GM23338 (cell line): ENCODE results near the gene LONRF2. TPM values are rescaled to one million over a fixed set of nuclear protein-coding genes. Genes with fewer than 3 reads are reported as not detected.
A peak's percentile ranks its signal among the peaks of the same experiment; 100 is the strongest.

Experiments used
- ATAC-seq: fragments of 200-7000 bp; cut with Tn5 transposase; 3 replicates; pipeline ENCODE4 v1.9.1; 2020
- DNase-seq: peaks from one replicate; pipeline ENCODE4 v3.0.0-alpha.2; 2015; ENCODE audit warnings: low spot score
- H2AFZ ChIP-seq: fragments of 200-600 bp; sonication (generic); 2 replicates; pipeline ENCODE4 v1.8.0; 2016; ENCODE audit warnings: antibody characterized with exemption, mild to moderate bottlenecking, moderate library complexity
- H3F3A ChIP-seq: fragments of 200-600 bp; sonication (generic); replicated peaks from 2 replicates; pipeline ENCODE4 v1.8.0; 2017; ENCODE audit warnings: antibody characterized with exemption, mixed run types, low read depth
- H3K27ac ChIP-seq: fragments of 200-600 bp; sonication (generic); 2 replicates; pipeline ENCODE4 v1.6.1; 2016; ENCODE audit warnings: low read depth
- H3K27me3 ChIP-seq: fragments of 200-600 bp; sonication (generic); 2 replicates; pipeline ENCODE4 v1.8.0; 2016; ENCODE audit warnings: mild to moderate bottlenecking, mixed run types, moderate library complexity; ENCODE audit not compliant: insufficient read depth
- H3K36me3 ChIP-seq: fragments of 200-600 bp; sonication (generic); 2 replicates; pipeline ENCODE4 v1.8.0; 2016; ENCODE audit warnings: mild to moderate bottlenecking; ENCODE audit not compliant: insufficient read depth
- H3K4me1 ChIP-seq: fragments of 200-600 bp; sonication (generic); 2 replicates; pipeline ENCODE4 v1.8.0; 2016; ENCODE audit warnings: mild to moderate bottlenecking, moderate library complexity; ENCODE audit not compliant: insufficient read depth
- H3K4me2 ChIP-seq: fragments of 200-600 bp; sonication (generic); 2 replicates; pipeline ENCODE4 v1.7.1; 2017; ENCODE audit warnings: mixed run types
- H3K4me3 ChIP-seq: fragments of 200-600 bp; sonication (generic); 2 replicates; pipeline ENCODE4 v1.6.1; 2016; ENCODE audit warnings: mixed run types
- H3K79me2 ChIP-seq: fragments of 200-600 bp; sonication (generic); replicated peaks from 2 replicates; pipeline ENCODE4 v1.8.0; 2017; ENCODE audit warnings: mild to moderate bottlenecking; ENCODE audit not compliant: insufficient read depth
- H3K9me2 ChIP-seq: fragments of 200-600 bp; sonication (generic); 2 replicates; pipeline ENCODE4 v1.8.0; 2017; ENCODE audit not compliant: insufficient read depth
- H4K20me1 ChIP-seq: fragments of 200-600 bp; sonication (generic); replicated peaks from 2 replicates; pipeline ENCODE4 v1.8.0; 2017; ENCODE audit warnings: mild to moderate bottlenecking; ENCODE audit not compliant: insufficient read depth
- H3K27ac Mint-ChIP-seq: 2 replicates; pipeline ENCODE4 v1.8.0; 2020; ENCODE audit warnings: inconsistent platforms, mild to moderate bottlenecking, moderate library complexity, mixed read lengths
- H3K27me3 Mint-ChIP-seq: 3 replicates; pipeline ENCODE4 v1.8.0; 2022; ENCODE audit warnings: low read depth, mild to moderate bottlenecking, moderate library complexity, mixed read lengths, inconsistent platforms; ENCODE audit not compliant: insufficient read depth, poor library complexity
- H3K36me3 Mint-ChIP-seq: 3 replicates; pipeline ENCODE4 v1.8.0; 2021; ENCODE audit warnings: low read depth, mild to moderate bottlenecking, inconsistent platforms, moderate library complexity, mixed read lengths
- H3K4me1 Mint-ChIP-seq: 3 replicates; pipeline ENCODE4 v1.8.0; 2020; ENCODE audit warnings: mild to moderate bottlenecking, inconsistent platforms, mixed read lengths
- H3K4me3 Mint-ChIP-seq: 3 replicates; pipeline ENCODE4 v1.8.0; 2021; ENCODE audit warnings: moderate library complexity, mild to moderate bottlenecking, inconsistent platforms, mixed read lengths
- H3K9me3 Mint-ChIP-seq: 3 replicates; pipeline ENCODE4 v1.8.0; 2020; ENCODE audit warnings: moderate library complexity, mild to moderate bottlenecking, inconsistent platforms, mixed read lengths
- CREB1 ChIP-seq: fragments of 250-450 bp; sonication (Bioruptor Pico); IDR thresholded peaks from 2 replicates; pipeline ENCODE4 v1.5.0; 2020; ENCODE audit warnings: low read depth, mild to moderate bottlenecking, moderate library complexity
- EZH2 ChIP-seq: fragments of 200-600 bp; sonication (generic); IDR thresholded peaks from one replicate; pipeline ENCODE4 v1.8.0; 2017; ENCODE audit warnings: antibody characterized with exemption, mild to moderate bottlenecking, low read depth; ENCODE audit not compliant: unreplicated experiment
- EZH2phosphoT487 ChIP-seq: fragments of 200-600 bp; sonication (generic); IDR thresholded peaks from one replicate; pipeline ENCODE4 v1.8.1; 2018; ENCODE audit warnings: antibody characterized with exemption; ENCODE audit not compliant: unreplicated experiment
- JUNB ChIP-seq: IDR thresholded peaks from one replicate; pipeline ENCODE4 v1.6.1; 2016; ENCODE audit warnings: antibody characterized with exemption; ENCODE audit not compliant: unreplicated experiment
- NANOG ChIP-seq: IDR thresholded peaks from 2 replicates; pipeline ENCODE4 v1.6.1; 2016; ENCODE audit warnings: antibody characterized with exemption, borderline replicate concordance
- POLR2AphosphoS5 ChIP-seq: IDR thresholded peaks from 2 replicates; pipeline ENCODE4 v1.6.1; 2016; ENCODE audit warnings: antibody characterized with exemption, low read depth
- STAT1 ChIP-seq: IDR thresholded peaks from one replicate; pipeline ENCODE4 v1.6.1; 2016; ENCODE audit warnings: antibody characterized with exemption; ENCODE audit not compliant: unreplicated experiment
- ZNF114 ChIP-seq: fragments of 250-450 bp; sonication (Bioruptor Pico); IDR thresholded peaks from 2 replicates; pipeline ENCODE4 v1.5.0; 2020; ENCODE audit warnings: mild to moderate bottlenecking, moderate library complexity
- ZNF331 ChIP-seq: fragments of 250-450 bp; sonication (Bioruptor Pico); IDR thresholded peaks from 2 replicates; pipeline ENCODE4 v1.5.0; 2020; ENCODE audit warnings: low read depth, mild to moderate bottlenecking, moderate library complexity
- polyA plus RNA-seq: library from polyadenylated mRNA; unstranded; fragments of >200 nt; fragmentation: Nextera tagmentation; extraction: Ambion mirVana; gene quantifications from 2 replicates; pipeline ENCODE4 v1.2.1, GENCODE V29; 2016
- total RNA-seq: library from RNA; depleted of rRNA; stranded (reverse); fragments of >200 nt; shearing (Covaris generic); gene quantifications from 2 replicates; pipeline ENCODE4 v1.2.3, GENCODE V29; 2014
- TF ChIP-seq, protein P1 (sequence below): IDR thresholded peaks from one replicate; pipeline ENCODE4 v1.6.1; 2018; ENCODE audit warnings: antibody characterized with exemption; ENCODE audit not compliant: unreplicated experiment
- TF ChIP-seq, protein P2 (sequence below): IDR thresholded peaks from 2 replicates; pipeline ENCODE4 v1.6.1; 2016; ENCODE audit warnings: antibody characterized with exemption
- TF ChIP-seq, protein P3 (sequence below), 2 experiments: fragments of 200-600 bp in 1 of 2; sonication (generic) in 1 of 2; conservative IDR thresholded peaks; 2 replicates each; pipeline versions ENCODE4 v1.5.1 to v1.6.1; 2016 to 2017; ENCODE audit warnings: antibody characterized with exemption in 2 of 2, low read depth in 2 of 2, mild to moderate bottlenecking in 2 of 2, moderate library complexity in 1 of 2
- TF ChIP-seq, protein P4 (sequence below): fragments of 250-450 bp; sonication (Bioruptor Pico); IDR thresholded peaks from 2 replicates; pipeline ENCODE4 v1.5.0; 2020; ENCODE audit warnings: mild to moderate bottlenecking, moderate library complexity

Gene LONRF2
- total and polyA plus RNA-seq, 2 experiments from 2014 or later, result 0.05 to 0.24 TPM

DNA sequence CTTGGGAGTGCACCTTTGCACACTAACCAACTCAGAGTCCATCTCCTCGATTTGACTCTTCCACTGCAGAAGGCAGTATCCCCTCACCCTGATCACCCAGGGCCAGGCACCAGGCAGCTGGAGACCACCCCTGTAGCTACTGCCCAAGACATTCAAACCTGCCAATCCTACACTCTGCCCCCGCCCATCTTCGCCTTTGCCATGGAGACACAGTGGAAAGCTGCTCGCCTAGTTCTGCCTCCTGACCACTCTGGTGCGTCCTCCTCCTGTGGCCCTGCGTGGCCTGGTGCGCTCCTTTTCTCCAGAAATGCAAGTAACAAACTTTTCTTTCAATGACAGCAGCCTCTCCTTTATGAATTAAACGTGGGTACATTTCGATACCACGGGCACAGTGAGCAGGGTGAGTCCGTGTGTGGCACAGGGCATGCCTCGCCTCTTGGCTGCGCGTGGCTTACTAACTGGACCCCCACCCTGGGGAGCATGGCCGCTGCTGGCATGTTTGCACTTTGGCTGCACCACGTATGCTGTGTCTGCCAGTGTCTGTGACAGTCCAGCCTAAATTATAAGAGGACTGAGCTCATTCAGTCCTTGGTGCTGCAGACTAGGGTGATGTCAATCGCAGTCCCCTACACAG lies 47.6 kb downstream of the LONRF2 start:
- H3K27ac ChIP-seq, result no peak overlapping the region

More for the DNA sequence above, 47.6 kb downstream of the LONRF2 start:
- Mint-ChIP-seq H3K27me3 (peaks cover 7% of the 10 kb centered on the region), H3K36me3 (no peaks in the 10 kb centered on the region), H3K4me1 (no peaks in the 10 kb centered on the region), H3K4me3 (no peak overlapping the region), H3K27ac (no peak overlapping the region), H3K9me3 (peaks cover 6% of the 10 kb centered on the region)
- Histone ChIP-seq H4K20me1 (no peaks in the 10 kb centered on the region), H3K36me3 (no peaks in the 10 kb centered on the region), H3K4me1 (no peaks in the 10 kb centered on the region; the same call in 1 of the 2 replicates), H2AFZ (no peak overlapping the region; the same call in 1 of the 2 replicates), H3K4me3 (no peak overlapping the region), H3K4me2 (no peak overlapping the region), H3F3A (no peaks in the 10 kb centered on the region), H3K9me2 (peaks cover 7% of the 10 kb centered on the region; the same call in 1 of the 2 replicates), H3K79me2 (no peaks in the 10 kb centered on the region), H3K27me3 (no peaks in the 10 kb centered on the region)
- no peak for TF ChIP-seq ZNF331 (CRISPR knock-in tag)
- TF ChIP-seq, protein P1, sequence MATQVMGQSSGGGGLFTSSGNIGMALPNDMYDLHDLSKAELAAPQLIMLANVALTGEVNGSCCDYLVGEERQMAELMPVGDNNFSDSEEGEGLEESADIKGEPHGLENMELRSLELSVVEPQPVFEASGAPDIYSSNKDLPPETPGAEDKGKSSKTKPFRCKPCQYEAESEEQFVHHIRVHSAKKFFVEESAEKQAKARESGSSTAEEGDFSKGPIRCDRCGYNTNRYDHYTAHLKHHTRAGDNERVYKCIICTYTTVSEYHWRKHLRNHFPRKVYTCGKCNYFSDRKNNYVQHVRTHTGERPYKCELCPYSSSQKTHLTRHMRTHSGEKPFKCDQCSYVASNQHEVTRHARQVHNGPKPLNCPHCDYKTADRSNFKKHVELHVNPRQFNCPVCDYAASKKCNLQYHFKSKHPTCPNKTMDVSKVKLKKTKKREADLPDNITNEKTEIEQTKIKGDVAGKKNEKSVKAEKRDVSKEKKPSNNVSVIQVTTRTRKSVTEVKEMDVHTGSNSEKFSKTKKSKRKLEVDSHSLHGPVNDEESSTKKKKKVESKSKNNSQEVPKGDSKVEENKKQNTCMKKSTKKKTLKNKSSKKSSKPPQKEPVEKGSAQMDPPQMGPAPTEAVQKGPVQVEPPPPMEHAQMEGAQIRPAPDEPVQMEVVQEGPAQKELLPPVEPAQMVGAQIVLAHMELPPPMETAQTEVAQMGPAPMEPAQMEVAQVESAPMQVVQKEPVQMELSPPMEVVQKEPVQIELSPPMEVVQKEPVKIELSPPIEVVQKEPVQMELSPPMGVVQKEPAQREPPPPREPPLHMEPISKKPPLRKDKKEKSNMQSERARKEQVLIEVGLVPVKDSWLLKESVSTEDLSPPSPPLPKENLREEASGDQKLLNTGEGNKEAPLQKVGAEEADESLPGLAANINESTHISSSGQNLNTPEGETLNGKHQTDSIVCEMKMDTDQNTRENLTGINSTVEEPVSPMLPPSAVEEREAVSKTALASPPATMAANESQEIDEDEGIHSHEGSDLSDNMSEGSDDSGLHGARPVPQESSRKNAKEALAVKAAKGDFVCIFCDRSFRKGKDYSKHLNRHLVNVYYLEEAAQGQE, result no peak
- no peak for TF ChIP-seq STAT1
- no peak for TF ChIP-seq ZNF114 (CRISPR knock-in tag)
- TF ChIP-seq CREB1 (CRISPR knock-in tag), result no peak
- TF ChIP-seq, protein P2, sequence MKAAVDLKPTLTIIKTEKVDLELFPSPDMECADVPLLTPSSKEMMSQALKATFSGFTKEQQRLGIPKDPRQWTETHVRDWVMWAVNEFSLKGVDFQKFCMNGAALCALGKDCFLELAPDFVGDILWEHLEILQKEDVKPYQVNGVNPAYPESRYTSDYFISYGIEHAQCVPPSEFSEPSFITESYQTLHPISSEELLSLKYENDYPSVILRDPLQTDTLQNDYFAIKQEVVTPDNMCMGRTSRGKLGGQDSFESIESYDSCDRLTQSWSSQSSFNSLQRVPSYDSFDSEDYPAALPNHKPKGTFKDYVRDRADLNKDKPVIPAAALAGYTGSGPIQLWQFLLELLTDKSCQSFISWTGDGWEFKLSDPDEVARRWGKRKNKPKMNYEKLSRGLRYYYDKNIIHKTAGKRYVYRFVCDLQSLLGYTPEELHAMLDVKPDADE, result no peak
- TF ChIP-seq POLR2AphosphoS5, result no peak
- TF ChIP-seq, protein P3, sequence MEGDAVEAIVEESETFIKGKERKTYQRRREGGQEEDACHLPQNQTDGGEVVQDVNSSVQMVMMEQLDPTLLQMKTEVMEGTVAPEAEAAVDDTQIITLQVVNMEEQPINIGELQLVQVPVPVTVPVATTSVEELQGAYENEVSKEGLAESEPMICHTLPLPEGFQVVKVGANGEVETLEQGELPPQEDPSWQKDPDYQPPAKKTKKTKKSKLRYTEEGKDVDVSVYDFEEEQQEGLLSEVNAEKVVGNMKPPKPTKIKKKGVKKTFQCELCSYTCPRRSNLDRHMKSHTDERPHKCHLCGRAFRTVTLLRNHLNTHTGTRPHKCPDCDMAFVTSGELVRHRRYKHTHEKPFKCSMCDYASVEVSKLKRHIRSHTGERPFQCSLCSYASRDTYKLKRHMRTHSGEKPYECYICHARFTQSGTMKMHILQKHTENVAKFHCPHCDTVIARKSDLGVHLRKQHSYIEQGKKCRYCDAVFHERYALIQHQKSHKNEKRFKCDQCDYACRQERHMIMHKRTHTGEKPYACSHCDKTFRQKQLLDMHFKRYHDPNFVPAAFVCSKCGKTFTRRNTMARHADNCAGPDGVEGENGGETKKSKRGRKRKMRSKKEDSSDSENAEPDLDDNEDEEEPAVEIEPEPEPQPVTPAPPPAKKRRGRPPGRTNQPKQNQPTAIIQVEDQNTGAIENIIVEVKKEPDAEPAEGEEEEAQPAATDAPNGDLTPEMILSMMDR (conservative IDR thresholded peaks at IDR 0.05; ENCODE audit: low read depth in 2 of 2), result no peak
- no peak for TF ChIP-seq JUNB
- TF ChIP-seq, protein P4, sequence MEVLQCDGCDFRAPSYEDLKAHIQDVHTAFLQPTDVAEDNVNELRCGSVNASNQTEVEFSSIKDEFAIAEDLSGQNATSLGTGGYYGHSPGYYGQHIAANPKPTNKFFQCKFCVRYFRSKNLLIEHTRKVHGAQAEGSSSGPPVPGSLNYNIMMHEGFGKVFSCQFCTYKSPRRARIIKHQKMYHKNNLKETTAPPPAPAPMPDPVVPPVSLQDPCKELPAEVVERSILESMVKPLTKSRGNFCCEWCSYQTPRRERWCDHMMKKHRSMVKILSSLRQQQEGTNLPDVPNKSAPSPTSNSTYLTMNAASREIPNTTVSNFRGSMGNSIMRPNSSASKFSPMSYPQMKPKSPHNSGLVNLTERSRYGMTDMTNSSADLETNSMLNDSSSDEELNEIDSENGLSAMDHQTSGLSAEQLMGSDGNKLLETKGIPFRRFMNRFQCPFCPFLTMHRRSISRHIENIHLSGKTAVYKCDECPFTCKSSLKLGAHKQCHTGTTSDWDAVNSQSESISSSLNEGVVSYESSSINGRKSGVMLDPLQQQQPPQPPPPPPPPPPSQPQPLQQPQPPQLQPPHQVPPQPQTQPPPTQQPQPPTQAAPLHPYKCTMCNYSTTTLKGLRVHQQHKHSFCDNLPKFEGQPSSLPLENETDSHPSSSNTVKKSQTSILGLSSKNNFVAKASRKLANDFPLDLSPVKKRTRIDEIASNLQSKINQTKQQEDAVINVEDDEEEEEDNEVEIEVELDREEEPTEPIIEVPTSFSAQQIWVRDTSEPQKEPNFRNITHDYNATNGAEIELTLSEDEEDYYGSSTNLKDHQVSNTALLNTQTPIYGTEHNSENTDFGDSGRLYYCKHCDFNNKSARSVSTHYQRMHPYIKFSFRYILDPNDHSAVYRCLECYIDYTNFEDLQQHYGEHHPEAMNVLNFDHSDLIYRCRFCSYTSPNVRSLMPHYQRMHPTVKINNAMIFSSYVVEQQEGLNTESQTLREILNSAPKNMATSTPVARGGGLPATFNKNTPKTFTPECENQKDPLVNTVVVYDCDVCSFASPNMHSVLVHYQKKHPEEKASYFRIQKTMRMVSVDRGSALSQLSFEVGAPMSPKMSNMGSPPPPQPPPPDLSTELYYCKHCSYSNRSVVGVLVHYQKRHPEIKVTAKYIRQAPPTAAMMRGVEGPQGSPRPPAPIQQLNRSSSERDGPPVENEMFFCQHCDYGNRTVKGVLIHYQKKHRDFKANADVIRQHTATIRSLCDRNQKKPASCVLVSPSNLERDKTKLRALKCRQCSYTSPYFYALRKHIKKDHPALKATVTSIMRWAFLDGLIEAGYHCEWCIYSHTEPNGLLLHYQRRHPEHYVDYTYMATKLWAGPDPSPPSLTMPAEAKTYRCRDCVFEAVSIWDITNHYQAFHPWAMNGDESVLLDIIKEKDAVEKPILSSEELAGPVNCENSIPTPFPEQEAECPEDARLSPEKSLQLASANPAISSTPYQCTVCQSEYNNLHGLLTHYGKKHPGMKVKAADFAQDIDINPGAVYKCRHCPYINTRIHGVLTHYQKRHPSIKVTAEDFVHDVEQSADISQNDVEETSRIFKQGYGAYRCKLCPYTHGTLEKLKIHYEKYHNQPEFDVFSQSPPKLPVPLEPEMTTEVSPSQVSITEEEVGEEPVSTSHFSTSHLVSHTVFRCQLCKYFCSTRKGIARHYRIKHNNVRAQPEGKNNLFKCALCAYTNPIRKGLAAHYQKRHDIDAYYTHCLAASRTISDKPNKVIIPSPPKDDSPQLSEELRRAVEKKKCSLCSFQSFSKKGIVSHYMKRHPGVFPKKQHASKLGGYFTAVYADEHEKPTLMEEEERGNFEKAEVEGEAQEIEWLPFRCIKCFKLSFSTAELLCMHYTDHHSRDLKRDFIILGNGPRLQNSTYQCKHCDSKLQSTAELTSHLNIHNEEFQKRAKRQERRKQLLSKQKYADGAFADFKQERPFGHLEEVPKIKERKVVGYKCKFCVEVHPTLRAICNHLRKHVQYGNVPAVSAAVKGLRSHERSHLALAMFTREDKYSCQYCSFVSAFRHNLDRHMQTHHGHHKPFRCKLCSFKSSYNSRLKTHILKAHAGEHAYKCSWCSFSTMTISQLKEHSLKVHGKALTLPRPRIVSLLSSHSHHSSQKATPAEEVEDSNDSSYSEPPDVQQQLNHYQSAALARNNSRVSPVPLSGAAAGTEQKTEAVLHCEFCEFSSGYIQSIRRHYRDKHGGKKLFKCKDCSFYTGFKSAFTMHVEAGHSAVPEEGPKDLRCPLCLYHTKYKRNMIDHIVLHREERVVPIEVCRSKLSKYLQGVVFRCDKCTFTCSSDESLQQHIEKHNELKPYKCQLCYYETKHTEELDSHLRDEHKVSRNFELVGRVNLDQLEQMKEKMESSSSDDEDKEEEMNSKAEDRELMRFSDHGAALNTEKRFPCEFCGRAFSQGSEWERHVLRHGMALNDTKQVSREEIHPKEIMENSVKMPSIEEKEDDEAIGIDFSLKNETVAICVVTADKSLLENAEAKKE (CRISPR knock-in tag), result no peak
- TF ChIP-seq EZH2phosphoT487, result no peak
- TF ChIP-seq EZH2, result no peak
- TF ChIP-seq NANOG, result no peak
- DNase-seq, result no peak
- peak; percentile 22; the same call in 1 of the 3 replicates for ATAC-seq
